ENCODE data around the gene PFN3.

Gene PFN3

DNA sequence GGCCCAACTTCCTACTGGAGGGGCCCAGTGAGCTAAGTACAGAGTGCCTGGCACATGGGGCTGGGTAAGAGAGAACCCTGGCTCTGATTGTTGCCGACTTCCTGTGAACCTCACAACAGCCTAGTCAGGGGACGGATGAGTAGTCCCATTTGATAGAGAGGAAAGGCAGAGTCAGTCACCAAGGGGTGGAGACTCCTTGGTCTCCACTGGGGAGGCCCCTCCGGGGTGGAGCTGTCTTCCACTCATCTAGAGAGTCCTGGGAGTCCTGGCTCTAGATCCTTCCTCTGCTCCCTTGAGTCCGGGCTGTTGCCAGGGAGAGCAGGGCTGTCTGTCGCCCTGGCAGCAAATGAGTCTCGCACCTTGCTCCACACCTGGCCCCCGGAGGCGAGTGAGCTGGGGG is 34.0 kb upstream of the PFN3 start:
- Histone ChIP-seq H2AFZ (ENCODE audit: low read depth, low read length) (no peak overlapping the region), H3K27me3 (ENCODE audit: insufficient read depth, low read length, poor library complexity) (no peaks in the 10 kb centered on the region), H3K4me3 (ENCODE audit: low read depth in 1 of 2, low read length in 2 of 2) (no peak overlapping the region), H4K20me1 (ENCODE audit: insufficient read depth, low read length) (peaks cover 52% of the 10 kb centered on the region), H3K79me2 (ENCODE audit: insufficient read depth, low read length) (peaks cover 17% of the 10 kb centered on the region), H3K27ac (ENCODE audit: low read length) (no peak overlapping the region), H3K36me3 (ENCODE audit: insufficient read depth, low read length) (peaks cover 85% of the 10 kb centered on the region), H3K4me1 (ENCODE audit: insufficient read depth, low read length) (peaks cover 34% of the 10 kb centered on the region), H3K4me2 (ENCODE audit: insufficient read depth, low read length) (no peak overlapping the region), H3K9ac (ENCODE audit: low read depth, low read length) (no peak overlapping the region), H3K9me3 (ENCODE audit: insufficient read depth, low read length, severe bottlenecking) (no peaks in the 10 kb centered on the region)
- TF ChIP-seq, protein P1, sequence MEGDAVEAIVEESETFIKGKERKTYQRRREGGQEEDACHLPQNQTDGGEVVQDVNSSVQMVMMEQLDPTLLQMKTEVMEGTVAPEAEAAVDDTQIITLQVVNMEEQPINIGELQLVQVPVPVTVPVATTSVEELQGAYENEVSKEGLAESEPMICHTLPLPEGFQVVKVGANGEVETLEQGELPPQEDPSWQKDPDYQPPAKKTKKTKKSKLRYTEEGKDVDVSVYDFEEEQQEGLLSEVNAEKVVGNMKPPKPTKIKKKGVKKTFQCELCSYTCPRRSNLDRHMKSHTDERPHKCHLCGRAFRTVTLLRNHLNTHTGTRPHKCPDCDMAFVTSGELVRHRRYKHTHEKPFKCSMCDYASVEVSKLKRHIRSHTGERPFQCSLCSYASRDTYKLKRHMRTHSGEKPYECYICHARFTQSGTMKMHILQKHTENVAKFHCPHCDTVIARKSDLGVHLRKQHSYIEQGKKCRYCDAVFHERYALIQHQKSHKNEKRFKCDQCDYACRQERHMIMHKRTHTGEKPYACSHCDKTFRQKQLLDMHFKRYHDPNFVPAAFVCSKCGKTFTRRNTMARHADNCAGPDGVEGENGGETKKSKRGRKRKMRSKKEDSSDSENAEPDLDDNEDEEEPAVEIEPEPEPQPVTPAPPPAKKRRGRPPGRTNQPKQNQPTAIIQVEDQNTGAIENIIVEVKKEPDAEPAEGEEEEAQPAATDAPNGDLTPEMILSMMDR (IDR thresholded peaks at IDR 0.05; ENCODE audit: borderline replicate concordance, extremely low read depth, low read length, poor library complexity, severe bottlenecking) = no peak
- TF ChIP-seq EZH2 (IDR thresholded peaks at IDR 0.05; ENCODE audit: borderline replicate concordance, low read depth, low read length, severe bottlenecking) = no peak
- ATAC-seq (ENCODE audit: insufficient read depth, low read depth) (no peak), DNase-seq (no peak)

DNA sequence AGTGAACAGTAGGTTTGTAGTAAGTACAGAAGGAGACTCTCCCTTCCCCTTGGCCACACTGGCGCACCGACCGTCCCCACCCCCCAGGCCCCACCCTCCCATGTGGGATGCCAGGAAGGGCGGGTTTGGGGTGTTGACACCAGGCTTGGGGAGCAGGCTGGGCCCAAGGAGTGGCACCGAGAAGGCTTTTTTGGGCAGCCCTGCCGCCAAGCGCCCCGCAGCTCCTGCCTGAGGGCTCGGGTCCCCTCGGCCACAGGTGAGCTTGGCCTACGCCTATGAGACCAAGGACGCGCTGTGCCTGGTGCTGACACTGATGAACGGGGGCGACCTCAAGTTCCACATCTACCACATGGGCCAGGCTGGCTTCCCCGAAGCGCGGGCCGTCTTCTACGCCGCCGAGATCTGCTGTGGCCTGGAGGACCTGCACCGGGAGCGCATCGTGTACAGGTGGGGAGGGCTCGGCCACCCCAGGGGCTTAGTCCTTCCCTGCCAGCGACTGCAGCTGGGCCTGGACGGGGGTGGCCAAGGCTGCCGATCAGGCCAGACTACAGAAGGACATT is 33.3 kb upstream of the PFN3 start:
- no peaks in the 10 kb centered on the region for H3K9me3 ChIP-seq (ENCODE audit: insufficient read depth, low read length, severe bottlenecking)
- ATAC-seq (ENCODE audit: insufficient read depth, low read depth) (no peak), DNase-seq (no peak)
- no peaks in the 10 kb centered on the region for H3K27me3 ChIP-seq (ENCODE audit: insufficient read depth, low read length, poor library complexity)
- TF ChIP-seq EZH2 (IDR thresholded peaks at IDR 0.05; ENCODE audit: borderline replicate concordance, low read depth, low read length, severe bottlenecking) = no peak
- TF ChIP-seq, protein P1 (IDR thresholded peaks at IDR 0.05; ENCODE audit: borderline replicate concordance, extremely low read depth, low read length, poor library complexity, severe bottlenecking) = no peak
- no peak overlapping the region for H3K27ac ChIP-seq (ENCODE audit: low read length)
- no peak overlapping the region for H3K4me3 ChIP-seq (ENCODE audit: low read depth in 1 of 2, low read length in 2 of 2)
- H3K4me2 ChIP-seq (ENCODE audit: insufficient read depth, low read length) = no peak overlapping the region
- peaks cover 83% of the 10 kb centered on the region for H3K36me3 ChIP-seq (ENCODE audit: insufficient read depth, low read length)
- H3K79me2 ChIP-seq (ENCODE audit: insufficient read depth, low read length) = peaks cover 24% of the 10 kb centered on the region
- H3K9ac ChIP-seq (ENCODE audit: low read depth, low read length) = no peak overlapping the region
- peaks cover 41% of the 10 kb centered on the region for H3K4me1 ChIP-seq (ENCODE audit: insufficient read depth, low read length)
- H2AFZ ChIP-seq (ENCODE audit: low read depth, low read length) = no peak overlapping the region
- H4K20me1 ChIP-seq (ENCODE audit: insufficient read depth, low read length) = peaks cover 58% of the 10 kb centered on the region

DNA sequence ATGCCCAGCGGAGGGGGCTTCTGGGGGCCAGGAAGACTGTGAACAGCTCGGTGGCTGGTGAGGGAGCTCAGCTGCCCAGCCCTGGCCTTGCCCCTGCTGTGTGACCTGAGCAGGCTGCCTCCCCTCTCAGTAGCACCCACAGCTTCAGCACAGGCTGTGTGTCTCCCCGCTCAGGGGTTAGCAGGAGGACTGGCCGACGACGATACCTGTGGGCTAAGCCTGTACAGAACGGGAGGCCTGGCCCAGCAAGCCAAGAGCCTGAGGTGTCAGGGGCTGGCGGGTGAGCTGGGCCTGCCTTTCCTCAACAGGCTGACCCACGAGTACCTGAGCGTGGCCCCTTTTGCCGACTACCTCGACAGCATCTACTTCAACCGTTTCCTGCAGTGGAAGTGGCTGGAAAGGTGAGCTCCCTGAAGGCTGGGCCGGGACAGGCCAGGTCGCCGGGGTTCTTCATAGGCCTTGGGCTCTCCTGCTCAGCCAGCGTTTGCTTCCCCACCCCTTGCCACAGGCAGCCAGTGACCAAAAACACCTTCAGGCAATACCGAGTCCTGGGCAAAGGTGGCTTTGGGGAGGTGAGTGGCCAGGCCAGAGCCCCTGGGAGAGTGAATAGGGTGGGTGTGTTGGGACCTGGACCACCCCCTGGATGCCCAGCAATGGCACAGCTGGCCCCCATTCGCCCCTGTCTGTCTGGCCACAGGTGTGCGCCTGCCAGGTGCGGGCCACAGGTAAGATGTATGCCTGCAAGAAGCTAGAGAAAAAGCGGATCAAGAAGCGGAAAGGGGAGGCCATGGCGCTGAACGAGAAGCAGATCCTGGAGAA is 32.6 kb upstream of the PFN3 start:
- Histone ChIP-seq H3K4me2 (ENCODE audit: insufficient read depth, low read length) (no peak overlapping the region), H2AFZ (ENCODE audit: low read depth, low read length) (no peak overlapping the region), H3K4me1 (ENCODE audit: insufficient read depth, low read length) (peaks cover 48% of the 10 kb centered on the region), H3K79me2 (ENCODE audit: insufficient read depth, low read length) (peaks cover 31% of the 10 kb centered on the region), H3K27me3 (ENCODE audit: insufficient read depth, low read length, poor library complexity) (no peaks in the 10 kb centered on the region), H3K9ac (ENCODE audit: low read depth, low read length) (no peak overlapping the region), H3K36me3 (ENCODE audit: insufficient read depth, low read length) (peaks cover 78% of the 10 kb centered on the region), H3K4me3 (ENCODE audit: low read depth in 1 of 2, low read length in 2 of 2) (no peak overlapping the region), H3K27ac (ENCODE audit: low read length) (no peak overlapping the region), H4K20me1 (ENCODE audit: insufficient read depth, low read length) (peaks cover 65% of the 10 kb centered on the region), H3K9me3 (ENCODE audit: insufficient read depth, low read length, severe bottlenecking) (no peaks in the 10 kb centered on the region)
- no peak for ATAC-seq (ENCODE audit: insufficient read depth, low read depth)
- DNase-seq = no peak
- TF ChIP-seq, protein P1 (IDR thresholded peaks at IDR 0.05; ENCODE audit: borderline replicate concordance, extremely low read depth, low read length, poor library complexity, severe bottlenecking) = no peak
- no peak for TF ChIP-seq EZH2 (IDR thresholded peaks at IDR 0.05; ENCODE audit: borderline replicate concordance, low read depth, low read length, severe bottlenecking)
